ENCODE data around the gene KAZN.

The KAZN gene

GRCh38 chr1:14820295-14821085 is 222.0 kb downstream of the KAZN start:
- no peak for TF ChIP-seq TCF12 (IDR thresholded peaks at IDR 0.05; ENCODE audit: low read depth)
- no peak for TF ChIP-seq YY1 (IDR thresholded peaks at IDR 0.05; ENCODE audit: low read depth)
- TF ChIP-seq MAX (IDR thresholded peaks at IDR 0.05), result no peak
- TF ChIP-seq ZBTB7A (IDR thresholded peaks at IDR 0.05; ENCODE audit: low read depth), result no peak
- no peak for TF ChIP-seq REST (IDR thresholded peaks at IDR 0.05; ENCODE audit: low read depth)
- TF ChIP-seq USF1 (IDR thresholded peaks at IDR 0.05), result no peak
- no peak for TF ChIP-seq TAF1 (IDR thresholded peaks at IDR 0.05; ENCODE audit: low read depth)
- TF ChIP-seq CREB1 (IDR thresholded peaks at IDR 0.05; ENCODE audit: low read depth), result no peak
- TF ChIP-seq EP300 (IDR thresholded peaks at IDR 0.05; ENCODE audit: borderline replicate concordance), result no peak
- TF ChIP-seq CEBPB (IDR thresholded peaks at IDR 0.05), result no peak
- no peak for TF ChIP-seq FOXM1 (IDR thresholded peaks at IDR 0.05; ENCODE audit: borderline replicate concordance, low read depth)
- TF ChIP-seq EGR1 (IDR thresholded peaks at IDR 0.05), result no peak
- no peak for TF ChIP-seq RAD21 (IDR thresholded peaks at IDR 0.05; ENCODE audit: low read depth)
- TF ChIP-seq TEAD4 (IDR thresholded peaks at IDR 0.05), result no peak
- TF ChIP-seq NFIC (IDR thresholded peaks at IDR 0.05), result no peak

- no peak for TF ChIP-seq EP300 (IDR thresholded peaks at IDR 0.05; ENCODE audit: borderline replicate concordance)
- TF ChIP-seq TEAD4 (IDR thresholded peaks at IDR 0.05), result no peak
- TF ChIP-seq FOXM1 (IDR thresholded peaks at IDR 0.05; ENCODE audit: borderline replicate concordance, low read depth), result no peak
- TF ChIP-seq ZBTB7A (IDR thresholded peaks at IDR 0.05; ENCODE audit: low read depth), result no peak
- no peak for TF ChIP-seq CREB1 (IDR thresholded peaks at IDR 0.05; ENCODE audit: low read depth)
- TF ChIP-seq REST (IDR thresholded peaks at IDR 0.05; ENCODE audit: low read depth), result no peak
- no peak for TF ChIP-seq TCF12 (IDR thresholded peaks at IDR 0.05; ENCODE audit: low read depth)
- TF ChIP-seq USF1 (IDR thresholded peaks at IDR 0.05), result no peak
Observed at GRCh38 chr1:14822493-14822892, 224.0 kb downstream of the KAZN start.

- TF ChIP-seq TAF1 (IDR thresholded peaks at IDR 0.05; ENCODE audit: low read depth) (no peak), EGR1 (IDR thresholded peaks at IDR 0.05) (no peak), RAD21 (IDR thresholded peaks at IDR 0.05; ENCODE audit: low read depth) (no peak), MAX (IDR thresholded peaks at IDR 0.05) (no peak), TCF12 (IDR thresholded peaks at IDR 0.05; ENCODE audit: low read depth) (no peak), CEBPB (IDR thresholded peaks at IDR 0.05) (no peak), TEAD4 (IDR thresholded peaks at IDR 0.05) (no peak), USF1 (IDR thresholded peaks at IDR 0.05) (no peak), YY1 (IDR thresholded peaks at IDR 0.05; ENCODE audit: low read depth) (no peak), EP300 (IDR thresholded peaks at IDR 0.05; ENCODE audit: borderline replicate concordance) (no peak), REST (IDR thresholded peaks at IDR 0.05; ENCODE audit: low read depth) (no peak), NFIC (IDR thresholded peaks at IDR 0.05) (no peak), ZBTB7A (IDR thresholded peaks at IDR 0.05; ENCODE audit: low read depth) (no peak), FOXM1 (IDR thresholded peaks at IDR 0.05; ENCODE audit: borderline replicate concordance, low read depth) (no peak), CREB1 (IDR thresholded peaks at IDR 0.05; ENCODE audit: low read depth) (no peak)
Observed at GRCh38 chr1:14822996-14823395, 224.5 kb downstream of the KAZN start.
